ENCODE measurements around the gene SEC61B. TPM values are rescaled to one million over a fixed set of nuclear protein-coding genes. Genes with fewer than 3 reads are reported as not detected.
A peak's percentile ranks its signal among the peaks of the same experiment; 100 is the strongest.

Gene SEC61B
- total RNA-seq, 4 donors from 2014 or later: 12.8 to 244 (median 70.1) TPM

DNA sequence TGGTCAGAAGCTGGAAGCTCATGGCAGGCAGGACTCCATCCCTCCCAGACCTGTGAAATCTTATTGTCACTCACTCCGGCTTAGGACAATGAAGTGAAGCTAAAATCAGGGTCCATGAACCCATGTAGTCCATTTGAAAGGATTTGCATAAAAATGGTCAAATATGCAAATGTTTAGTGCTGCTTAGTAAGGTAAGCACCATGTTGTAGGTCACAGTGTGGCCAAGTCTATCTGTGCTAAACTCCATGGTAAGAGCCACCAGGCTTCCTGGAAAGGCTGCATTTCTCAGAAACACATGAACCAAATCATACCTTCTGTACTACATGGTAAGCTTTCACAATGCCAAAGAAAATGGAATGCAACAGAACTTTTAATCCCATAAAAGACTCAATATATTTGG, 6.0 kb upstream of the SEC61B start:
- intact Hi-C loops (cut with DNase I; ENCODE audit: low total_unique reads): no loop called here
- DNase-seq: no peak
- no peak for TF ChIP-seq POLR2A (IDR thresholded peaks at IDR 0.05)
- TF ChIP-seq CTCF (IDR thresholded peaks at IDR 0.05): no peak
- H3K27me3 ChIP-seq: no peaks in the 10 kb centered on the region
- H3K36me3 ChIP-seq: no peaks in the 10 kb centered on the region
- no peak overlapping the region for H3K27ac ChIP-seq
- H3K4me1 ChIP-seq: peaks cover 3 to 4% of the 10 kb centered on the region in 2 donors
- no peaks in the 10 kb centered on the region for H3K9me3 ChIP-seq
- no peak overlapping the region for H3K4me3 ChIP-seq

DNA sequence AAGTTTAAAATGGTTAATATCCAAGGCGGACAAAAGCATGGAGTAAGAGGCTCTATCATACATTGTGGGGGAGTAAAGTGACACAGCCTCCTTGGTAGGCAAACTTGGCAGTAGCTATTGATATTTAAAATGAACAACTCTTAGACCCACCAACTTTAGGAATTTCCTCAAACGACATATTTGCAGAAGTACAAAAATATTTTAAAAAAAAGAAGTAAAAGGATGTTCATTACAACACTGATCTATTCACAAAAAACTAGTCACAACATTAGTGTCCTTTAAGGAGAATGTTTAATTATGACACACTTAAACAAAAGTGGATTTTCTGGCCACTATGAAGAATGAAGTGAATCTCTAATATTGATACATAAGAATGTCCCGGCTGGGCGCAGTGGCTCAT, 2.1 kb upstream of the SEC61B start:
- no peak overlapping the region for H3K27ac ChIP-seq
- H3K4me1 ChIP-seq: peaks cover 20% of the 10 kb centered on the region in 2 donors
- H3K36me3 ChIP-seq: no peaks in the 10 kb centered on the region
- TF ChIP-seq CTCF (IDR thresholded peaks at IDR 0.05): no peak
- TF ChIP-seq POLR2A (IDR thresholded peaks at IDR 0.05): no peak
- intact Hi-C loops (cut with DNase I; ENCODE audit: low total_unique reads): no loop called here
- DNase-seq: no peak
- H3K9me3 ChIP-seq: no peaks in the 10 kb centered on the region
- H3K27me3 ChIP-seq: no peaks in the 10 kb centered on the region
- H3K4me3 ChIP-seq: peak overlapping the region in 1 of 2 donors; percentile 95

DNA sequence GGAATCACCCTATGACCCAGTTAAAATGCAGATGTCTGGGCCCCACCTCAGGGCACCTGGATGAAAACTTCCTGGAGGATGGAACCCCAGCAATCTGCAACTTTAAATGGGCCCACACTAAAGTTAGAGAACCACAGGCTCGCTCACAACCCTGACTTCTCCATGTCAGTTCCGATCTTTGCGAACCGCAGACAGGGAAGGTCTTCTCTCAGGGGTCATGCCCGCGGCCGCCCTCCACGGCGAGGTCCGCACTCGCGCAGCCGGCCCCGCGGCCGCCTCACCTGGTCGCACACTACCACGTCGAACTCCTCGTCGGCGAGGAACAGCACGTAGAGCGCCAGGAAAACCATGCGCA, 839 bp upstream of the SEC61B start:
- peak overlapping the region; percentile 89 to 96 for H3K27ac ChIP-seq
- DNase-seq: no peak
- no peaks in the 10 kb centered on the region for H3K36me3 ChIP-seq
- peak overlapping the region; percentile 70 to 95 for H3K4me3 ChIP-seq
- H3K27me3 ChIP-seq: no peaks in the 10 kb centered on the region
- no peak for TF ChIP-seq POLR2A (IDR thresholded peaks at IDR 0.05)
- no peak for TF ChIP-seq CTCF (IDR thresholded peaks at IDR 0.05)
- H3K9me3 ChIP-seq: no peaks in the 10 kb centered on the region
- intact Hi-C loops (cut with DNase I; ENCODE audit: low total_unique reads): no loop called here
- peaks cover 20 to 27% of the 10 kb centered on the region in 2 donors for H3K4me1 ChIP-seq

- Histone ChIP-seq H3K4me1 (peaks cover 20 to 27% of the 10 kb centered on the region in 2 donors), H3K9me3 (no peaks in the 10 kb centered on the region), H3K4me3 (peak overlapping the region; percentile 70 to 95), H3K36me3 (no peaks in the 10 kb centered on the region), H3K27me3 (no peaks in the 10 kb centered on the region), H3K27ac (peak overlapping the region; percentile 89 to 96)
- TF ChIP-seq POLR2A (IDR thresholded peaks at IDR 0.05): no peak
- TF ChIP-seq CTCF (IDR thresholded peaks at IDR 0.05): no peak
- intact Hi-C loops (cut with DNase I; ENCODE audit: low total_unique reads): no loop called here
- no peak for DNase-seq
These were observed 561 bp downstream of the SEC61B start for GRCh38 chr9:99222416-99223270.

- Histone ChIP-seq H3K4me1 (peaks cover 17 to 27% of the 10 kb centered on the region in 2 donors), H3K4me3 (no peak overlapping the region), H3K27me3 (no peaks in the 10 kb centered on the region), H3K9me3 (no peaks in the 10 kb centered on the region), H3K36me3 (no peaks in the 10 kb centered on the region), H3K27ac (no peak overlapping the region)
- intact Hi-C loops (cut with DNase I; ENCODE audit: low total_unique reads): no loop called here
- no peak for DNase-seq
- no peak for TF ChIP-seq CTCF (IDR thresholded peaks at IDR 0.05)
- TF ChIP-seq POLR2A (IDR thresholded peaks at IDR 0.05): no peak
These were observed 2.4 kb downstream of the SEC61B start for GRCh38 chr9:99224445-99224844.

Measured in uterus (tissue), 4 donors.